Astrocyte (in vitro differentiated cells and primary cell): Measurements from ENCODE around the gene PTPRN2.
"Not testable (repeated sequence)": the region's sequence is repeated elsewhere in the genome, so short reads cannot be mapped to it uniquely, and the experiment has no call there.

ENCODE experiments used
- CTCF ChIP-seq: IDR thresholded peaks from 2 replicates; pipeline ENCODE4 v1.5.1; 2011; ENCODE audit warnings: low read depth, mild to moderate bottlenecking, inconsistent platforms, low read length, moderate library complexity; ENCODE audit not compliant: insufficient read depth
- EZH2 ChIP-seq: IDR thresholded peaks from 2 replicates; pipeline ENCODE4 v1.6.1; 2012; ENCODE audit warnings: mild to moderate bottlenecking, low read length, inconsistent platforms; ENCODE audit not compliant: insufficient read depth

GRCh38 chr7:157733760-157734395 lies 853.7 kb downstream of the PTPRN2 start:
- not testable (repeated sequence) for TF ChIP-seq EZH2, CTCF
